ENCODE measurements around the gene ZFP42. TPM values are rescaled to one million over a fixed set of nuclear protein-coding genes. Genes with fewer than 3 reads are reported as not detected.

ZFP42 gene
- total RNA-seq, result not detected
- not detected for polyA plus RNA-seq

- Histone ChIP-seq H3K36me3 (ENCODE audit: control insufficient read depth, insufficient read depth, low read length) (no peaks in the 10 kb centered on the region), H3K9me3 (ENCODE audit: control insufficient read depth in 2 of 2, low read length in 2 of 2) (no peaks in the 10 kb centered on the region), H3K4me3 (ENCODE audit: low read depth, low read length) (no peak within 1 kb of the TSS), H3K27ac (ENCODE audit: insufficient read depth, low read length, poor library complexity, severe bottlenecking) (no peak within 1 kb of the TSS), H3K27me3 (ENCODE audit: control insufficient read depth, insufficient read depth, low read length) (no peaks in the 10 kb centered on the region), H3K4me1 (ENCODE audit: control insufficient read depth, insufficient read depth, low read length, poor library complexity, severe bottlenecking) (no peaks in the 10 kb centered on the region)
- Mint-ChIP-seq H3K9me3 (peaks cover 1 to 38% (median 7%) of the 10 kb centered on the region in 7 donors), H3K4me1 (no peaks in the 10 kb centered on the region), H3K27me3 (no peaks in the 10 kb centered on the region), H3K27ac (no peak within 1 kb of the TSS), H3K36me3 (no peaks in the 10 kb centered on the region), H3K4me3 (no peak within 1 kb of the TSS)
- ATAC-seq (ENCODE audit: low read depth in 2 of 2) (no peak), DNase-seq (no peak)
These were observed at the start of gene ZFP42 for GRCh38 chr4:187995322-187996207. Gene ZFP42 (plus strand): TSS chr4:187995771. CDS start chr4:188002808, 7,037 bp downstream.

GRCh38 chr4:187961171-187961570, 34.4 kb upstream of the ZFP42 start:
- H3K36me3 ChIP-seq (ENCODE audit: control insufficient read depth, insufficient read depth, low read length), result no peaks in the 10 kb centered on the region
- DNase-seq (no peak), ATAC-seq (ENCODE audit: low read depth in 2 of 2) (no peak)
- Mint-ChIP-seq H3K27ac (no peak overlapping the region), H3K4me1 (no peaks in the 10 kb centered on the region), H3K27me3 (no peaks in the 10 kb centered on the region), H3K36me3 (no peaks in the 10 kb centered on the region), H3K9me3 (peaks cover 0 to 8% (median 4%) of the 10 kb centered on the region in 7 donors), H3K4me3 (no peak overlapping the region)
- H3K27ac ChIP-seq (ENCODE audit: insufficient read depth, low read length, poor library complexity, severe bottlenecking), result no peak overlapping the region
- H3K4me3 ChIP-seq (ENCODE audit: low read depth, low read length), result no peak overlapping the region
- H3K9me3 ChIP-seq (ENCODE audit: control insufficient read depth in 2 of 2, low read length in 2 of 2), result peaks cover 0 to 3% of the 10 kb centered on the region in 2 experiments
- H3K4me1 ChIP-seq (ENCODE audit: control insufficient read depth, insufficient read depth, low read length, poor library complexity, severe bottlenecking), result no peaks in the 10 kb centered on the region
- no peaks in the 10 kb centered on the region for H3K27me3 ChIP-seq (ENCODE audit: control insufficient read depth, insufficient read depth, low read length)

- H3K27ac ChIP-seq (ENCODE audit: insufficient read depth, low read length, poor library complexity, severe bottlenecking), result no peak overlapping the region
- peaks cover 0 to 7% (median 5%) of the 10 kb centered on the region in 7 donors for H3K9me3 Mint-ChIP-seq
- no peak overlapping the region for H3K27ac Mint-ChIP-seq
- H3K9me3 ChIP-seq (ENCODE audit: control insufficient read depth in 2 of 2, low read length in 2 of 2), result peaks cover 0 to 3% of the 10 kb centered on the region in 2 experiments
- no peak overlapping the region for H3K4me3 Mint-ChIP-seq
- H3K4me1 Mint-ChIP-seq, result no peaks in the 10 kb centered on the region
- H3K4me3 ChIP-seq (ENCODE audit: low read depth, low read length), result no peak overlapping the region
- DNase-seq (no peak), ATAC-seq (ENCODE audit: low read depth in 2 of 2) (no peak)
- H3K27me3 ChIP-seq (ENCODE audit: control insufficient read depth, insufficient read depth, low read length), result no peaks in the 10 kb centered on the region
- no peaks in the 10 kb centered on the region for H3K27me3 Mint-ChIP-seq
- no peaks in the 10 kb centered on the region for H3K36me3 ChIP-seq (ENCODE audit: control insufficient read depth, insufficient read depth, low read length)
- H3K4me1 ChIP-seq (ENCODE audit: control insufficient read depth, insufficient read depth, low read length, poor library complexity, severe bottlenecking), result no peaks in the 10 kb centered on the region
- no peaks in the 10 kb centered on the region for H3K36me3 Mint-ChIP-seq
These were observed 33.6 kb upstream of the ZFP42 start for GRCh38 chr4:187961961-187962360.

- no peaks in the 10 kb centered on the region for H3K27me3 Mint-ChIP-seq
These were observed 32.6 kb upstream of the ZFP42 start for GRCh38 chr4:187962926-187963325.

GRCh38 chr4:187965726-187966125, 29.8 kb upstream of the ZFP42 start:
- Histone ChIP-seq H3K36me3 (ENCODE audit: control insufficient read depth, insufficient read depth, low read length) (no peaks in the 10 kb centered on the region), H3K27me3 (ENCODE audit: control insufficient read depth, insufficient read depth, low read length) (no peaks in the 10 kb centered on the region), H3K4me1 (ENCODE audit: control insufficient read depth, insufficient read depth, low read length, poor library complexity, severe bottlenecking) (no peaks in the 10 kb centered on the region), H3K27ac (ENCODE audit: insufficient read depth, low read length, poor library complexity, severe bottlenecking) (no peak overlapping the region), H3K9me3 (ENCODE audit: control insufficient read depth in 2 of 2, low read length in 2 of 2) (peaks cover 0 to 3% of the 10 kb centered on the region in 2 experiments), H3K4me3 (ENCODE audit: low read depth, low read length) (no peak overlapping the region)
- no peak overlapping the region for H3K27ac Mint-ChIP-seq
- no peak for DNase-seq
- H3K36me3 Mint-ChIP-seq, result no peaks in the 10 kb centered on the region
- peaks cover 0 to 10% (median 2%) of the 10 kb centered on the region in 7 donors for H3K9me3 Mint-ChIP-seq
- no peaks in the 10 kb centered on the region for H3K27me3 Mint-ChIP-seq
- no peaks in the 10 kb centered on the region for H3K4me1 Mint-ChIP-seq
- no peak for ATAC-seq (ENCODE audit: low read depth in 2 of 2)
- no peak overlapping the region for H3K4me3 Mint-ChIP-seq

More at GRCh38 chr4:187962926-187963325, 32.6 kb upstream of the ZFP42 start:
- H3K4me3 ChIP-seq (ENCODE audit: low read depth, low read length), result no peak overlapping the region
- H3K4me1 Mint-ChIP-seq, result no peaks in the 10 kb centered on the region
- DNase-seq (no peak), ATAC-seq (ENCODE audit: low read depth in 2 of 2) (no peak)
- no peaks in the 10 kb centered on the region for H3K4me1 ChIP-seq (ENCODE audit: control insufficient read depth, insufficient read depth, low read length, poor library complexity, severe bottlenecking)
- H3K9me3 Mint-ChIP-seq, result peaks cover 0 to 6% (median 3%) of the 10 kb centered on the region in 7 donors
- no peak overlapping the region for H3K27ac Mint-ChIP-seq
- no peaks in the 10 kb centered on the region for H3K27me3 ChIP-seq (ENCODE audit: control insufficient read depth, insufficient read depth, low read length)
- H3K36me3 ChIP-seq (ENCODE audit: control insufficient read depth, insufficient read depth, low read length), result no peaks in the 10 kb centered on the region
- no peak overlapping the region for H3K27ac ChIP-seq (ENCODE audit: insufficient read depth, low read length, poor library complexity, severe bottlenecking)
- H3K4me3 Mint-ChIP-seq, result no peak overlapping the region
- no peaks in the 10 kb centered on the region for H3K36me3 Mint-ChIP-seq
- peaks cover 0 to 3% of the 10 kb centered on the region in 2 experiments for H3K9me3 ChIP-seq (ENCODE audit: control insufficient read depth in 2 of 2, low read length in 2 of 2)

- peaks cover 0 to 16% (median 6%) of the 10 kb centered on the region in 7 donors for H3K9me3 Mint-ChIP-seq
- Histone ChIP-seq H3K27me3 (ENCODE audit: control insufficient read depth, insufficient read depth, low read length) (no peaks in the 10 kb centered on the region), H3K27ac (ENCODE audit: insufficient read depth, low read length, poor library complexity, severe bottlenecking) (no peak overlapping the region), H3K9me3 (ENCODE audit: control insufficient read depth in 2 of 2, low read length in 2 of 2) (peaks cover 3 to 9% of the 10 kb centered on the region in 2 experiments), H3K4me1 (ENCODE audit: control insufficient read depth, insufficient read depth, low read length, poor library complexity, severe bottlenecking) (no peaks in the 10 kb centered on the region), H3K36me3 (ENCODE audit: control insufficient read depth, insufficient read depth, low read length) (no peaks in the 10 kb centered on the region), H3K4me3 (ENCODE audit: low read depth, low read length) (no peak overlapping the region)
- no peaks in the 10 kb centered on the region for H3K27me3 Mint-ChIP-seq
- H3K27ac Mint-ChIP-seq, result no peak overlapping the region
- no peak for ATAC-seq (ENCODE audit: low read depth in 2 of 2)
- peaks cover 0 to 2% (median 0%) of the 10 kb centered on the region in 4 donors for H3K4me1 Mint-ChIP-seq
- H3K36me3 Mint-ChIP-seq, result no peaks in the 10 kb centered on the region
- no peak for DNase-seq
- no peak overlapping the region for H3K4me3 Mint-ChIP-seq
These were observed 23.4 kb upstream of the ZFP42 start for GRCh38 chr4:187972135-187972534.

- H3K27ac ChIP-seq (ENCODE audit: insufficient read depth, low read length, poor library complexity, severe bottlenecking), result no peak overlapping the region
- peaks cover 7 to 32% (median 17%) of the 10 kb centered on the region in 7 donors for H3K9me3 Mint-ChIP-seq
- no peak overlapping the region for H3K4me3 ChIP-seq (ENCODE audit: low read depth, low read length)
- H3K4me3 Mint-ChIP-seq, result no peak overlapping the region
- H3K4me1 ChIP-seq (ENCODE audit: control insufficient read depth, insufficient read depth, low read length, poor library complexity, severe bottlenecking), result no peaks in the 10 kb centered on the region
- H3K9me3 ChIP-seq (ENCODE audit: control insufficient read depth in 2 of 2, low read length in 2 of 2), result peaks cover 3 to 6% of the 10 kb centered on the region in 2 experiments
- no peaks in the 10 kb centered on the region for H3K36me3 ChIP-seq (ENCODE audit: control insufficient read depth, insufficient read depth, low read length)
- DNase-seq, result no peak
- H3K4me1 Mint-ChIP-seq, result no peaks in the 10 kb centered on the region
- H3K27me3 ChIP-seq (ENCODE audit: control insufficient read depth, insufficient read depth, low read length), result no peaks in the 10 kb centered on the region
- no peak for ATAC-seq (ENCODE audit: low read depth in 2 of 2)
- no peaks in the 10 kb centered on the region for H3K36me3 Mint-ChIP-seq
- H3K27me3 Mint-ChIP-seq, result no peaks in the 10 kb centered on the region
- no peak overlapping the region for H3K27ac Mint-ChIP-seq
These were observed 11.8 kb upstream of the ZFP42 start for GRCh38 chr4:187983746-187984145.

- H3K4me1 Mint-ChIP-seq, result no peaks in the 10 kb centered on the region
- Histone ChIP-seq H3K27me3 (ENCODE audit: control insufficient read depth, insufficient read depth, low read length) (no peaks in the 10 kb centered on the region), H3K4me3 (ENCODE audit: low read depth, low read length) (no peak overlapping the region), H3K27ac (ENCODE audit: insufficient read depth, low read length, poor library complexity, severe bottlenecking) (no peak overlapping the region), H3K9me3 (ENCODE audit: control insufficient read depth in 2 of 2, low read length in 2 of 2) (no peaks in the 10 kb centered on the region), H3K36me3 (ENCODE audit: control insufficient read depth, insufficient read depth, low read length) (no peaks in the 10 kb centered on the region), H3K4me1 (ENCODE audit: control insufficient read depth, insufficient read depth, low read length, poor library complexity, severe bottlenecking) (no peaks in the 10 kb centered on the region)
- H3K4me3 Mint-ChIP-seq, result no peak overlapping the region
- no peak overlapping the region for H3K27ac Mint-ChIP-seq
- ATAC-seq (ENCODE audit: low read depth in 2 of 2), result no peak
- no peaks in the 10 kb centered on the region for H3K27me3 Mint-ChIP-seq
- H3K36me3 Mint-ChIP-seq, result no peaks in the 10 kb centered on the region
- no peak for DNase-seq
- H3K9me3 Mint-ChIP-seq, result peaks cover 3 to 30% (median 6%) of the 10 kb centered on the region in 7 donors
These were observed 2.6 kb upstream of the ZFP42 start for GRCh38 chr4:187992971-187993370.

All from CD4-positive, CD25-positive, alpha-beta regulatory T cell (primary cell).